OCI-LY1 (cell line): ENCODE measurements around the gene HLA-E.

Experiments used
- EZH2 ChIP-seq: fragments of 200-600 bp; sonication (generic), shearing (Covaris generic); IDR thresholded peaks from 2 replicates; pipeline ENCODE4 v1.8.0; 2017; ENCODE audit warnings: borderline replicate concordance, mixed run types, mild to moderate bottlenecking, antibody characterized with exemption, low read length, moderate library complexity, mixed read lengths
- TF ChIP-seq, protein P1 (sequence below): fragments of 200-600 bp; sonication (generic), shearing (Covaris generic); IDR thresholded peaks from 2 replicates; pipeline ENCODE4 v1.5.1; 2017; ENCODE audit warnings: mild to moderate bottlenecking, antibody characterized with exemption, low read length, moderate library complexity, mixed read lengths

DNA sequence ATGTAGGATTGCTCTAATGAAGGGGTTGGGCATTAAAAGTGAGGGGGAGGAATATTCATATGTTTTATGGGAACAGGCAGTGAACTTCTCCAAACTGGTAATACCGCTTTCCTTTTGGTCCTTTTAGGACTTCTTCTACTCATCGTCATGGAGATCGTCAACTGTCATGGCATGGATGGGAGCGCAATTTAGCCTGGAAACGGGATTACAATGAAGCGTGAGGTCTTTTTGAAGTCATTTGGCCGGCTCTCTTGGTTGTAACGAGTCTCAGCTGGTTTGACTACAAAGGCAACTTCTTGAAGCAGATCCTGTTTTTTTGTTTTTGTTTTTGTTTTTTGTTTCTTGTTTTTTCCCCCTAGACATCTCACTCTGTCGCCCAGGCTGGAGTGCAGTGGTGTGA lies 1.4 kb upstream of the HLA-E start:
- TF ChIP-seq, protein P1, sequence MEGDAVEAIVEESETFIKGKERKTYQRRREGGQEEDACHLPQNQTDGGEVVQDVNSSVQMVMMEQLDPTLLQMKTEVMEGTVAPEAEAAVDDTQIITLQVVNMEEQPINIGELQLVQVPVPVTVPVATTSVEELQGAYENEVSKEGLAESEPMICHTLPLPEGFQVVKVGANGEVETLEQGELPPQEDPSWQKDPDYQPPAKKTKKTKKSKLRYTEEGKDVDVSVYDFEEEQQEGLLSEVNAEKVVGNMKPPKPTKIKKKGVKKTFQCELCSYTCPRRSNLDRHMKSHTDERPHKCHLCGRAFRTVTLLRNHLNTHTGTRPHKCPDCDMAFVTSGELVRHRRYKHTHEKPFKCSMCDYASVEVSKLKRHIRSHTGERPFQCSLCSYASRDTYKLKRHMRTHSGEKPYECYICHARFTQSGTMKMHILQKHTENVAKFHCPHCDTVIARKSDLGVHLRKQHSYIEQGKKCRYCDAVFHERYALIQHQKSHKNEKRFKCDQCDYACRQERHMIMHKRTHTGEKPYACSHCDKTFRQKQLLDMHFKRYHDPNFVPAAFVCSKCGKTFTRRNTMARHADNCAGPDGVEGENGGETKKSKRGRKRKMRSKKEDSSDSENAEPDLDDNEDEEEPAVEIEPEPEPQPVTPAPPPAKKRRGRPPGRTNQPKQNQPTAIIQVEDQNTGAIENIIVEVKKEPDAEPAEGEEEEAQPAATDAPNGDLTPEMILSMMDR, result no peak
- no peak for TF ChIP-seq EZH2
